ENCODE measurements around the gene FRMD4B.

The FRMD4B gene

DNA sequence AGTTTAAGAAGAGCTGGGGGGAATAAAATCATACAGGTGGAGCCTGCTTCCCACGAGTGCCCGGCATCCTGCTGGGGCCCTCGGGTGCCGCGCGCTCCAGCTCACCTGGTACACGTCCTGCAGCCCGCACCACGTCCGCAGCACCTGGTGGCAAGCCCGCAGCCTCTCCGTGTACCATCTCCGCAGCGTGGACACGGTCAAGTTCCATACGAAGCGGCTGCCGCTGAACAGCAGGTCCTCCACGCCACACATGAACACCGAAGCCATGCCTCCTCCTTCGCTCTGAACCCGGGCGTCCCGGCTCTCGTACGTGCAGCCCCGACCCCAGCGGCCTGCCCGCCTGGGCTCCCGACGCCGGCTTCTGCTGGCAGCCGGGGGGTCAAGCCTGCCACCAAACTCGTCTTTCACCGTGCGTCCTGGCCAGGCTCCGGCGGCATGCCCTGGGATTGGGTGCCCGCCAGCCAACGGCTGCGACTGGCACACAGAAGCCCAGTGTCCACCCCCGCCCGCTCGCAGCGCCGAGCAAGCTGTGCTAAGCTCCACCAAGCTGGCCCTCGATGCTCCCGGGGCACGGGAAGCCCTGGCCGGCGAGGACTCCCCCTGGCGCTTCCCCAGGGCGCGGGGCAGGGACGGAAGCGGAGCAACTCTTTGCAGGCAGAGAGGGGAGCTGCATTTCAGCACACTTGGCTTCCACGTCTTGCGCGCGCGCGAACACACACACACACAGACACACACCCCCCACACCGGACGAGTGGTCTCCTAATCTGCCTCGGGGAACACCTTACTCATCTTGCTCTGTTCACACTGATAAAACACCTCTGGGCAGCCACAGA, at the start of gene FRMD4B:
TSS of gene FRMD4B (minus strand) at position 366 of the 833 bp plus-strand sequence. CDS start at position 267, 99 bp downstream.
- peak; percentile 1 to 61 for DNase-seq

GRCh38 chr3:69433969-69434325, 48.1 kb upstream of the FRMD4B start:
- DNase-seq, result no peak

DNA sequence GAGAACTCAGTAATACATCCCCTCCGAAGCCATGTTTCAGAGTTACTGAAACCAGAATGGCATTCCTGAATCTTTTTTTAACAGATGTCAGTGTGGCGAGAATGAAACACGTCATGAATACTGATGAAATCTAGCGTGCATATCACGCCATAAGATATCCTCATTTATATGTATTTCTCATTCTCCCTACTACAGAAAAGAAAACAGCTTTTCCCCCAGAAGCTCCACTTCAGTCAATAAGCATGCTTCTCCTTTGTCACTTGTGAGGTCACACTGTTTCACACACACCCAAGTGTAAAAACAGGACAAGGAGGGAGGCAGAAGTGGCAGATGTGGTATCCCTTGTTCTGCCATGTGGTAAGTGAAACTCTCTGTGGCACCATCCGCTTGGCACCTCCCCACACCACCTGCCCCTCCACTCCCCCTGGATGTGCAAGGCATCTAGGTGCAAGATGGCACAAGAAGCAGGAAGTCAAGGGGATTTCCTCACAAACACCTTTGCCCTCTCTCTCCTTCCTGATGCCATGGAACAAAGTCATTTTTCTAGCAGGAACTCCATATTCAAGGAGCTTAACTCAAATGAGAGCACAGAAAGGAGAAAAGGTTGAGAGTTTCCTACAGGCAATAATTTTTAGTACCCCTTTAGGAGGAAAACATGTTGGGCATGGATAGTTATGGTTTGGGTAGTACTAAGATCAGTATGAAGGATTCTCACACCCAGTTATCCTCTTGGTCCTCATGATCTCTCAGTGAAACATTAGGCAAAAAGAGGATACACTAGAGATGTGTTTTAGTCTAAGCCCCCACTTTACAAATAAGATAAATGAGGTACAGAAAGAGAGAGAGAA, 47.5 kb upstream of the FRMD4B start:
- no peak for DNase-seq

GRCh38 chr3:69428657-69429255, 42.9 kb upstream of the FRMD4B start:
- DNase-seq, result no peak

DNA sequence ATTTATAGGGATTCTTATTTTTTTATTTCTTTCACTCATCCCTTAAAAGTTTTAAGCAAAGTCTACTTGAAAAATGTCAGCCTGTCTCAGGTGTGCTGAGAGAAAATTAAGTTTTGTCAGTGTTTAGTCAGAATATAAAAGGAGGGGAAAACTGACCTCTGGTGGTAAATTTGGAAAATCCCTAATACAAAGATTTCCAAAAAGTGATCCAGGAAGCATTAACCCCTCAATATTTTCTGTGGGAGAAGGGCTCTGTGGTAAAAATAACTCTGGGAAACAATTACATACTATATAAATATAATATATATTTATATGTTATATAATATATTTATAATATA, 41.0 kb upstream of the FRMD4B start:
- no peak for DNase-seq

- DNase-seq, result no peak
These were observed 40.5 kb upstream of the FRMD4B start for GRCh38 chr3:69426291-69426966.

GRCh38 chr3:69425249-69425648, 39.4 kb upstream of the FRMD4B start:
- peak; percentile 7 to 30 for DNase-seq

DNA sequence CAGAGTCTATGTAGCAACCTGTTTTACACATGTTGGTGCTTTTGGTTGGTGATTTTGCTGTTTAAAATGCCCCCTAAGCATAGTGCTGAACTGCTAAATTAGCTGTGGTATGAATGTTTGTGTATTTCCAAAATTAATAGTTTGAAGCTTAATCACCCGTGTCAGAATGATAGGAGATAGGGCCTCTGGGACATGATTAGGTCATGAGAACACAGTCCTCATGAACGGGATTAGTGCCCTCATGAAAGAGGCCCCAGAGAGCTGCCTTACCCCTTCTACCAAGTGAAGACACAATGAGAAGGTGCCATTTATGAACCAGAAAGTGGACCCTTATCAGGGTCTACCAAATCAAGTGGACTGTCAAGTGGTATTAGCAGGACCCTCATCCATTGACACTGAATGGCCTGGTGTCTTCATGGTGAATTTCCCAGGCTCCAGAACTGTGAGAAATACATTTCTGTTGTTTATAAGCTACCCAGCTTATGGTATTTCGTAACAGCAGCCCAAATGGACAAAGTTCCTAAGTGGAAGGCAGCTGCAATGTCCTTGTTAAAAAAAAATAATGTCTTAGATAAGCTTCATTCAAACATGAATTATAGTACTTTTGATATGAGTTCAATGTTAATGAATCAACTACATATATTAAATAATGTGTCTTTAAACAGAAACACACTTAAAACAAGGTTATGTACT, 37.7 kb upstream of the FRMD4B start:
- no peak for DNase-seq

- no peak for DNase-seq
These were observed 36.9 kb upstream of the FRMD4B start for GRCh38 chr3:69422751-69423150.

GRCh38 chr3:69420781-69421520, 35.1 kb upstream of the FRMD4B start:
- DNase-seq, result peak in 1 of 2 experiments; percentile 16

DNA sequence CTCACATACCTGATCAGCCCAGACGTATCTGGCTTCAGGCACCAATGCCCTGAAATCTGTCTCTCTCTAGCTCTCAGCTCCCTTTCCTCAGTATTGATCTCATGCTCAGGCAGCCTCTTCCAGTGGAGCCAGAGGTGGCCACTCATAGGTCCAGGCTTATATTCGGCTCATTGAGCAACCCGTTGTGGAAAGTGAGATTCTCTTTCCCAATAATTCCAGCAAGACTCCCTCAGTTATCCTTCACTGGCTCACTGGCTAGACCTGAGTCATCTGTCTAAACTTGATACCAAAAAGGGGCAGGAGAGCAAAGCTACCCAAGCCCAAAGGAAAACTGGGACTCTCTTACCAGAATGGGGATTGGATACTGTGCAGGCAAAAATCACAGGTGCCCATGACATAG, 33.4 kb upstream of the FRMD4B start:
- no peak for DNase-seq

- DNase-seq, result no peak
These were observed 31.7 kb upstream of the FRMD4B start for GRCh38 chr3:69417541-69418078.

GRCh38 chr3:69413551-69414207, 27.8 kb upstream of the FRMD4B start:
- DNase-seq, result no peak

- no peak for DNase-seq
These were observed 25.5 kb upstream of the FRMD4B start for GRCh38 chr3:69411346-69411745.

DNA sequence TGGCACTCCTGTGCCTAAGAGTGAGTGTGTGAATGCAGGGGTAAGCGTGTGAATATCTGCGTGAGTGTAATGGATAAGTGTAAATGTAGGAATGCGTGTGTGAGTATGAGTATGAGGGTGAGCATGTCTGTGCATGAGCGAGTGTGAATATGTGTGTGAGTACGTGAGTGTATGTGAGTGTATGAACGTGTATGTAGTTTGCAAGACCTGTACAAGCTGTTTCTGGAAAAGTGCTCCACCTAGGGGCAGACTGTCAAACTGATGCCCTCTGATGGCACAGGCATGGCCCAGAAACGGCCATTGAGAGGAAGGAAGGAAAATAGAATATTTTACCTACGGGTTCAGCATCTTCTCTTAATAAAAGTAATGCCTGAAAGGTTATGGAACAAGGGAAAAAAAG, 24.4 kb upstream of the FRMD4B start:
- DNase-seq, result peak; percentile 6 to 59

DNA sequence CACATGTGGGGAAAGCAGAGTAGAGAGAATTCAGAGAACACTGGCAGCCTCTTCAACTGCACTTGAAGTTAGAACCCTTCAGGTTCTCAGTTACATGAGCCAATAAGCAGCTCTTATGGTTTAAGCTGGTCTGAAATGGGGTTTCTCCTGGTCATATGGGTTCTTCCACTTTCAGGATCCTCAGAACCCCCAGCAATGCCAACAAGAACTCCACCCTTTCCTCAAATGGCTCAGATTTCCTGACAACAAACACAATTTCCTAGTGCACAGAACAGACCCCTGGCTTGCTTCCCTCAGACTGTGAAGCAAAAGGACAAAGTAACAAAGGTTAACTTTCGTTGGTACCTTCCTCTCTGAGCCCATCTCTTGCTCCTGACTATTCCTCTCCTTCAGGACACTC, 23.9 kb upstream of the FRMD4B start:
- DNase-seq, result no peak

GRCh38 chr3:69409011-69409410, 23.1 kb upstream of the FRMD4B start:
- no peak for DNase-seq

- DNase-seq, result no peak
These were observed 22.7 kb upstream of the FRMD4B start for GRCh38 chr3:69408542-69408941.

- DNase-seq, result no peak
These were observed 22.0 kb upstream of the FRMD4B start for GRCh38 chr3:69407908-69408307.

DNA sequence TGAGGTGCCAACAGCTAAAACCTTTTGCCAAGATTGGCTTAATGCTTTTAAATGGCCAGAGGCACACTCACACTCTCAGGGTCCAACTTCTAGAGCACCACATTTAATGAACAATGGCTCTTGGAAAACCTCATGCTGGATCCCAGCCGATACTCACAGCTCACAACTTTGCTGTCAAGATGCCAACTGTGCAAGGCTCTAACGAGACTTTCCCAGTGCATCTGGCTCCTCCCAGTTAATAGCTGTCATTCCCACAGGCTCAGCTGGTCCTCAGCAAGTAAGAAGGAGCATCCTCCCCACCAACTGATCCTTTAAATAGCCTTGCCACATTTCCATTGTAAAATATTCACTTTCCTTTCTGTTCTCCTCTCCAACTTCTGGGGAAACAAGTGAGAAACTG, 20.3 kb upstream of the FRMD4B start:
- no peak for DNase-seq

DNA sequence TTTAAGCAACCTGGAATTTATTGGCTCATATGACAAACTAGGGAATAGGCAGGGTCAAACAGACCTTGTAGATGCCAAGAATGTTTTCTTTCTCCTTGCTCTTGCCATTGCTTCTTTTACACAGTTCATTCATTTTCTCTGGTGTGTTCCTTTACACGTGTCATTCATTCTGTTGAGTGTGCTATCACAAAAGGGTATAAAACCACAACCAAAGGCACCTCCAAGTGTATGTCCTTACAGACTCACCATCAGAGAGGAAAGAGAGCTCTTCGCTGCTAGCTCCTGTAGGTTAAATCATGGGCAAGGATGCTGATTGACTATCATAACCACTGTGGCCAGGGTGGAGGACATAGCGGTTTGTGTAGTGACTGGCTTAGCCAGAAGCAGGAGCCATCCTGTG, 19.2 kb upstream of the FRMD4B start:
- no peak for DNase-seq
